ENCODE measurements around the gene NRXN3. TPM values are rescaled to one million over a fixed set of nuclear protein-coding genes. Genes with fewer than 3 reads are reported as not detected.

NRXN3 gene
- polyA plus RNA-seq, 1 of the 3 experiments (the other 2 are of a cell fraction), result 1.6 TPM

- 35% methylated on average over 4 of the region's 4 CpGs for WGBS (ENCODE audit: low lambda C conversion rate)
- no peak overlapping the region for H3K4me2 ChIP-seq
- CTCF ChIA-PET, result no interaction called here
Measured at GRCh38 chr14:78131201-78131600, 39.0 kb upstream of the NRXN3 start.

More at GRCh38 chr14:78131201-78131600, 39.0 kb upstream of the NRXN3 start:
- no peaks in the 10 kb centered on the region for H3K9me2 ChIP-seq
- H3K36me3 ChIP-seq (replicated peaks in 1 of 2; ENCODE audit: control insufficient read depth in 1 of 2, insufficient read depth in 2 of 2, low read length in 1 of 2), result no peaks in the 10 kb centered on the region
- no peaks in the 10 kb centered on the region for H3F3A ChIP-seq (replicated peaks; ENCODE audit: insufficient read depth)
- DNase-seq, result no peak
- H3K27ac ChIP-seq (ENCODE audit: low read depth in 2 of 2, low read length in 1 of 2), result no peak overlapping the region
- no peak overlapping the region for H3K9ac ChIP-seq
- no peaks in the 10 kb centered on the region for H4K20me1 ChIP-seq (ENCODE audit: insufficient read depth)
- H2AFZ ChIP-seq (ENCODE audit: low read depth), result no peak overlapping the region
- H3K9me3 ChIP-seq, result no peaks in the 10 kb centered on the region
- POLR2A ChIA-PET, result no interaction called here
- no peaks in the 10 kb centered on the region for H3K79me2 ChIP-seq (ENCODE audit: insufficient read depth)
- TF ChIP-seq SIN3A (IDR thresholded peaks at IDR 0.05; ENCODE audit: borderline replicate concordance, low read depth, low read length), result no peak
- no peak for TF ChIP-seq POLR2AphosphoS5 (IDR thresholded peaks at IDR 0.05; ENCODE audit: low read depth, low read length)
- TF ChIP-seq RCOR1 (IDR thresholded peaks at IDR 0.05; ENCODE audit: low read length), result no peak
- TF ChIP-seq PBX3 (IDR thresholded peaks at IDR 0.05), result no peak
- TF ChIP-seq USF1 (IDR thresholded peaks at IDR 0.05; ENCODE audit: borderline replicate concordance, low read depth), result no peak
- TF ChIP-seq ELF1 (IDR thresholded peaks at IDR 0.05), result no peak
- no peak for TF ChIP-seq MXI1 (IDR thresholded peaks at IDR 0.05; ENCODE audit: low read depth, low read length)
- TF ChIP-seq NFIC (IDR thresholded peaks at IDR 0.05; ENCODE audit: borderline replicate concordance), result no peak
- no peak for TF ChIP-seq ZBTB33 (IDR thresholded peaks at IDR 0.05; ENCODE audit: borderline replicate concordance, low read depth)
- no peak for TF ChIP-seq CTCF (IDR thresholded peaks at IDR 0.05)
- TF ChIP-seq TEAD4 (IDR thresholded peaks at IDR 0.05; ENCODE audit: borderline replicate concordance, insufficient read depth), result no peak
- no peak for TF ChIP-seq FOXJ3 (CRISPR knock-in tag; IDR thresholded peaks at IDR 0.05)
- TF ChIP-seq MAX (IDR thresholded peaks at IDR 0.05; ENCODE audit: low read depth), result no peak
- TF ChIP-seq REST (IDR thresholded peaks at IDR 0.05; ENCODE audit: low read depth, low read length), result no peak
- no peaks in the 10 kb centered on the region for H3K27me3 ChIP-seq (ENCODE audit: insufficient read depth)
- no peak overlapping the region for H3K4me3 ChIP-seq (ENCODE audit: low read depth in 2 of 2, low read length in 1 of 2)
- H3K4me1 ChIP-seq (ENCODE audit: control insufficient read depth in 1 of 2, insufficient read depth in 2 of 2, low read depth in 1 of 2, low read length in 1 of 2), result no peaks in the 10 kb centered on the region

Measured in SK-N-SH (cell line).